ENCODE data around the gene CXorf51A. TPM values are rescaled to one million over a fixed set of nuclear protein-coding genes. Genes with fewer than 3 reads are reported as not detected.
"Not testable (repeated sequence)": the region's sequence is repeated elsewhere in the genome, so short reads cannot be mapped to it uniquely, and the experiment has no call there.

Gene CXorf51A
- total RNA-seq (2014; rRNA removed; shearing (Covaris generic)) (not detected in 2 replicates), polyA plus RNA-seq (2016; fragmentation: Nextera tagmentation; extraction: Ambion mirVana) (not detected in 2 replicates)

DNA sequence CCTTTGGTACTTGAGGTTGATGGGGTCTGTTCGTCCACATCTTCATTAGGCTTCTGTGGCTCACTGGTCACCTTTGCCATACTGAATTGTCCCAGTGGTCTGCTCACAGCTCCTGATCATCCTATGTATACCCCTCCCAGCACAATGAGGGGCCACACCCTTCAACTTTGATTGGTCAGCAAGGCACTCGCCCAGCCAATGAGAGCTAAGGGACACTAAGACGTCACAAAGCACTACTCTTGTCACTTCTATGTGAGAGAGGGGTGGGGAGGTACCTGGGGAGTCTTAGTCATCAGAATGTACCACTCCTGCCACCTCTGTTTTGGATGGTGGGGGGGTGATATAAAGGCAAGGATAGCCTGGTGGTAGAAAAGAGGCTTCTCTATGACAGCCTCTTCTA, at the start of gene CXorf51A:
TSS of gene CXorf51A (minus strand) at position 101 of the 400 bp plus-strand sequence. CDS start at position 80, 21 bp downstream.
- H3F3A ChIP-seq (ENCODE audit: insufficient read depth); H3K79me2 ChIP-seq (ENCODE audit: insufficient read depth); H3K27ac ChIP-seq; DNase-seq; in situ Hi-C loops (cut with MboI); H2AFZ ChIP-seq; H3K9me2 ChIP-seq (ENCODE audit: insufficient read depth); H3K9ac ChIP-seq; H4K20me1 ChIP-seq (ENCODE audit: insufficient read depth); H3K4me2 ChIP-seq (ENCODE audit: unreplicated experiment); H3K4me3 ChIP-seq; H3K4me1 ChIP-seq (ENCODE audit: insufficient read depth); H3K36me3 ChIP-seq (ENCODE audit: low read depth); H3K27me3 ChIP-seq (replicated peaks; ENCODE audit: insufficient read depth); H3K9me3 ChIP-seq (ENCODE audit: low read depth): not testable (repeated sequence)
- no CpG with 5 or more reads among the region's 3 CpGs for WGBS, 2 experiments (ENCODE audit: low coverage in 1 of 2, low lambda C conversion rate in 2 of 2, missing lambda C conversion rate in 2 of 2)

DNA sequence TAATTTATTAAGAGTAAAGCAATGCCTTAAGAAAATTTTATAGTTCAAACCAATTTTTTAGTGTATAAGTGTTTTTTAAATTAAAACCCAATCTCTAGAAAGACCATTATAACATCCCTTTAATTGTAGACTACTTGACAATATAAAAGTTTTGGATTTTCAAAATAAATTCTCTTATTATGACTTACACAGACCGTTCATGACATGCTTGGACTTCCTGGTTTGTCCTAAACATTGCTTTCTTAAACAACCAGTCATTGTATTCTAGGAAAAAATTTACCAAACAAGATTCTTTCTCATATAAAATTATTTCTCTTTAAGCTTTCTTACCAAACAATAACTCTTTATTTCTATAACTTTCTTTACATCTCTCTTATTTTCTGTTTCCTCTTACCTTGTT, 49.0 kb upstream of the CXorf51A start:
- H3K4me1 ChIP-seq (ENCODE audit: insufficient read depth) = no peaks in the 10 kb centered on the region
- H3K9me3 ChIP-seq (ENCODE audit: low read depth) = no peaks in the 10 kb centered on the region
- in situ Hi-C loops (cut with MboI) = no loop called here
- DNase-seq = no peak
- H3K27me3 ChIP-seq (replicated peaks; ENCODE audit: insufficient read depth) = no peaks in the 10 kb centered on the region
- TF ChIP-seq EZH2 (IDR thresholded peaks at IDR 0.05; ENCODE audit: insufficient read depth, poor library complexity, severe bottlenecking) = no peak
- TF ChIP-seq EZH2phosphoT487 (IDR thresholded peaks at IDR 0.05; ENCODE audit: insufficient read depth, low read depth) = no peak
- no peaks in the 10 kb centered on the region for H3K9me2 ChIP-seq (ENCODE audit: insufficient read depth)
- no peaks in the 10 kb centered on the region for H4K20me1 ChIP-seq (ENCODE audit: insufficient read depth)
- WGBS, 2 experiments (ENCODE audit: low coverage in 1 of 2, low lambda C conversion rate in 2 of 2, missing lambda C conversion rate in 2 of 2) = 0 to 9% methylated on average over 1 of the region's 1 CpG
- H3K79me2 ChIP-seq (ENCODE audit: insufficient read depth) = no peaks in the 10 kb centered on the region
- H2AFZ ChIP-seq = no peak overlapping the region
- H3K4me3 ChIP-seq = no peak overlapping the region
- no peak overlapping the region for H3K27ac ChIP-seq
- no peaks in the 10 kb centered on the region for H3F3A ChIP-seq (ENCODE audit: insufficient read depth)
- no peak overlapping the region for H3K4me2 ChIP-seq (ENCODE audit: unreplicated experiment)
- H3K36me3 ChIP-seq (ENCODE audit: low read depth) = no peaks in the 10 kb centered on the region
- H3K9ac ChIP-seq = no peak overlapping the region

DNA sequence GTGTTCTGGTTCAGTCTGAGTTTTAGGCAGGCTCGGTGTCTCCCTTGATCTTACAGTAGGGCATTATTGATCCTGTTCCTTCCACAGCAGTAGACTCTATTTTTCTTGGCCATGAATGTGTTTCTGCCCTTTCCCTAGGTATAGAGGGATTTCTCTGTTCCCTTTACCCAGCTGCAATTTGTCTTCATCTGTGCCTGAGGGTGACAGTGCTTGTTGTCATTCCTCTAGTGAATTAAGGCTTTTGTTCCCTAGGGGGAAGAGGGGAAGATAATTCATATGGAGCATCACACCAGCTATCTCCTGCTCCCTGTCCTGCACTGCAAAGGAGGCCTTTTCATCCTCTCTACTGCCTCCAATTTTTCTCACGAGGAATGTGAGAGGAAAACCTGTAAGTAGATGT, 39.7 kb upstream of the CXorf51A start:
- in situ Hi-C loops (cut with MboI) = no loop called here
- H2AFZ ChIP-seq = no peak overlapping the region

GRCh38 chrX:146831994-146832393, 17.4 kb upstream of the CXorf51A start:
- Histone ChIP-seq H3K4me2 (ENCODE audit: unreplicated experiment) (no peak overlapping the region), H3K4me3 (no peak overlapping the region), H2AFZ (no peak overlapping the region), H3K27ac (no peak overlapping the region), H3K9ac (no peak overlapping the region), H3K4me1 (ENCODE audit: insufficient read depth) (no peaks in the 10 kb centered on the region), H3K36me3 (ENCODE audit: low read depth) (no peaks in the 10 kb centered on the region), H3F3A (ENCODE audit: insufficient read depth) (no peaks in the 10 kb centered on the region), H3K79me2 (ENCODE audit: insufficient read depth) (no peaks in the 10 kb centered on the region), H3K27me3 (replicated peaks; ENCODE audit: insufficient read depth) (no peaks in the 10 kb centered on the region), H3K9me3 (ENCODE audit: low read depth) (no peaks in the 10 kb centered on the region), H3K9me2 (ENCODE audit: insufficient read depth) (no peaks in the 10 kb centered on the region), H4K20me1 (ENCODE audit: insufficient read depth) (no peaks in the 10 kb centered on the region)
- no peak for DNase-seq
- TF ChIP-seq EZH2phosphoT487 (IDR thresholded peaks at IDR 0.05; ENCODE audit: insufficient read depth, low read depth) (no peak), EZH2 (IDR thresholded peaks at IDR 0.05; ENCODE audit: insufficient read depth, poor library complexity, severe bottlenecking) (no peak)
- in situ Hi-C loops (cut with MboI) = no loop called here
- WGBS, 2 experiments (ENCODE audit: low coverage in 1 of 2, low lambda C conversion rate in 2 of 2, missing lambda C conversion rate in 2 of 2) = 29% methylated on average over 3 to 4 of the region's 4 CpGs

More for the DNA sequence above, 39.7 kb upstream of the CXorf51A start:
- Histone ChIP-seq H3K9me2 (ENCODE audit: insufficient read depth) (no peaks in the 10 kb centered on the region), H3K4me1 (ENCODE audit: insufficient read depth) (no peaks in the 10 kb centered on the region), H4K20me1 (ENCODE audit: insufficient read depth) (no peaks in the 10 kb centered on the region), H3F3A (ENCODE audit: insufficient read depth) (no peaks in the 10 kb centered on the region), H3K79me2 (ENCODE audit: insufficient read depth) (no peaks in the 10 kb centered on the region), H3K27ac (no peak overlapping the region), H3K4me3 (no peak overlapping the region), H3K9ac (no peak overlapping the region), H3K36me3 (ENCODE audit: low read depth) (no peaks in the 10 kb centered on the region), H3K27me3 (replicated peaks; ENCODE audit: insufficient read depth) (no peaks in the 10 kb centered on the region), H3K4me2 (ENCODE audit: unreplicated experiment) (no peak overlapping the region), H3K9me3 (ENCODE audit: low read depth) (no peaks in the 10 kb centered on the region)
- WGBS, 2 experiments (ENCODE audit: low coverage in 1 of 2, low lambda C conversion rate in 2 of 2, missing lambda C conversion rate in 2 of 2) = 14 to 20% methylated on average over 2 of the region's 2 CpGs
- DNase-seq = no peak
- TF ChIP-seq EZH2phosphoT487 (IDR thresholded peaks at IDR 0.05; ENCODE audit: insufficient read depth, low read depth) = no peak
- no peak for TF ChIP-seq EZH2 (IDR thresholded peaks at IDR 0.05; ENCODE audit: insufficient read depth, poor library complexity, severe bottlenecking)

- WGBS, 2 experiments (ENCODE audit: low coverage in 1 of 2, low lambda C conversion rate in 2 of 2, missing lambda C conversion rate in 2 of 2) = no CpG with 5 or more reads among the region's 3 CpGs
- in situ Hi-C loops (cut with MboI) = not testable (repeated sequence)
Measured at GRCh38 chrX:146809471-146809870, 5.1 kb downstream of the CXorf51A start, which contains the start of gene CXorf51B. TSS of gene CXorf51B (plus strand) at chrX:146809771. CDS start at chrX:146809792, 21 bp downstream.

More at GRCh38 chrX:146809471-146809870, 5.1 kb downstream of the CXorf51A start, which contains the start of gene CXorf51B:
- not testable (repeated sequence) for H3K4me1 ChIP-seq (ENCODE audit: insufficient read depth); H3K9me2 ChIP-seq (ENCODE audit: insufficient read depth); H3K9ac ChIP-seq; H4K20me1 ChIP-seq (ENCODE audit: insufficient read depth); H2AFZ ChIP-seq; H3K36me3 ChIP-seq (ENCODE audit: low read depth); DNase-seq; H3K4me3 ChIP-seq; H3K27me3 ChIP-seq (replicated peaks; ENCODE audit: insufficient read depth); H3K9me3 ChIP-seq (ENCODE audit: low read depth); H3K27ac ChIP-seq; H3K79me2 ChIP-seq (ENCODE audit: insufficient read depth); H3K4me2 ChIP-seq (ENCODE audit: unreplicated experiment); H3F3A ChIP-seq (ENCODE audit: insufficient read depth)

Other genes with a start within 250 kb of the CXorf51A start
- gene CXorf51B, start 5.0 kb downstream of the CXorf51A start, total RNA-seq (2014; rRNA removed; shearing (Covaris generic)) = not detected in 2 replicates
- gene CXorf51B, start 5.0 kb downstream of the CXorf51A start, polyA plus RNA-seq (2016; fragmentation: Nextera tagmentation; extraction: Ambion mirVana) = not detected in 2 replicates